TTC549 (cell line): ENCODE data around the gene SCP2.
"Not testable (repeated sequence)": the region's sequence is repeated elsewhere in the genome, so short reads cannot be mapped to it uniquely, and the experiment has no call there.

Source experiments
- FAIRE-seq: peaks from 2 replicates; lab custom pipeline; 2012; peaks lifted over from hg19 to GRCh38; lab: Jason Lieb, UNC

The SCP2 gene

GRCh38 chr1:52917156-52917555 is 9.9 kb upstream of the SCP2 start:
- FAIRE-seq: no peak

- no peak for FAIRE-seq
Observed at GRCh38 chr1:52917581-52917980, 9.5 kb upstream of the SCP2 start.

GRCh38 chr1:52918201-52918600 is 8.9 kb upstream of the SCP2 start:
- no peak for FAIRE-seq

GRCh38 chr1:52919051-52919722 is 7.9 kb upstream of the SCP2 start:
- no peak for FAIRE-seq

GRCh38 chr1:52919723-52920483 is 7.2 kb upstream of the SCP2 start:
- FAIRE-seq: no peak

DNA sequence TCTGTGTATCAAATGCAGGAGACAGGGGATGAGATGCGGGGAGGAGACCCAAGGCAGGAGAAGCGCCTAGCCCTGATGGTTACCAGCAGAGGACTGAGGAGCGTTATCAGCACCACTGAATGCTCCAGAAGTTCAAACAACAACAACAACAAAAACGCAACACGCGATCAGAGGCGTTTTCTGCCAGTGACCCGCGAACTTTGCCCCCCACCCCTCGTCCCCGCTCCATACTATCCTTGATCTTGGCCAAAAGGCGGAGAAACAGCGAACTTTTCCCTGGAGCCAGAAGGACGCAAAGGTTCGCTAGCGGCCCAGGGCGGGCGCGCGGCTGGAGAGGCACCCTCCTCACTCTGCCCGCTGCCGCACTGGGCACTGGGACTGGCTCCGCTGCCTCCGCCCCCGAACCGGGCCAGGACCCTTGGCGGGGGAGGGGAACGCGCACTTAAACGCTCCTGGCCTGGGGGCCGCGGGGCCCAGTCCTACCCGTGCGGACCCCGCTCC is 6.2 kb upstream of the SCP2 start:
- no peak for FAIRE-seq

DNA sequence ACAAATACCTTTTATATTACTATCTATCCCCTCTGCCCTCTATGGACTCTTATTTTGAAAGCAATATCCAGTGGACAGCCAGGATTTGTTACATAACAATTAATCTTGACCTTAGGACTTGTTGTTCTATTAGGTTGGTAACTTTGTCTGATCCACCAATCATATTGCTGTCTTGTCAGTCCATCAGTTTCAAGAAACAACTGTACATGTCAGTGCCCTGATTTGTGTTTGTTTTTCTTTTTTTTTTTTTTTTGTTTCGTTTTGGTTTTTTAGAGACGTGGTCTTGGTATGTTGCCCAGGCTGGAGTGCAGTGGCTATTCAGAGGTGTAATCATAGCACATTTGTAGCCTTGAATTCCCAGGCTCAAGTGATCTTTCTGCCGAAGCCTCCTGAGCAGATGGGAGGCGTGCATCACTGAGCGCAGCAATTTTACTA is 1.5 kb upstream of the SCP2 start:
- no peak for FAIRE-seq

GRCh38 chr1:52926864-52927211 is 238 bp upstream of the SCP2 start:
- no peak for FAIRE-seq

- FAIRE-seq: no peak
Observed at GRCh38 chr1:52928015-52928404, 934 bp downstream of the SCP2 start.

- no peak for FAIRE-seq
Observed at GRCh38 chr1:52929019-52929418, 1.9 kb downstream of the SCP2 start.

DNA sequence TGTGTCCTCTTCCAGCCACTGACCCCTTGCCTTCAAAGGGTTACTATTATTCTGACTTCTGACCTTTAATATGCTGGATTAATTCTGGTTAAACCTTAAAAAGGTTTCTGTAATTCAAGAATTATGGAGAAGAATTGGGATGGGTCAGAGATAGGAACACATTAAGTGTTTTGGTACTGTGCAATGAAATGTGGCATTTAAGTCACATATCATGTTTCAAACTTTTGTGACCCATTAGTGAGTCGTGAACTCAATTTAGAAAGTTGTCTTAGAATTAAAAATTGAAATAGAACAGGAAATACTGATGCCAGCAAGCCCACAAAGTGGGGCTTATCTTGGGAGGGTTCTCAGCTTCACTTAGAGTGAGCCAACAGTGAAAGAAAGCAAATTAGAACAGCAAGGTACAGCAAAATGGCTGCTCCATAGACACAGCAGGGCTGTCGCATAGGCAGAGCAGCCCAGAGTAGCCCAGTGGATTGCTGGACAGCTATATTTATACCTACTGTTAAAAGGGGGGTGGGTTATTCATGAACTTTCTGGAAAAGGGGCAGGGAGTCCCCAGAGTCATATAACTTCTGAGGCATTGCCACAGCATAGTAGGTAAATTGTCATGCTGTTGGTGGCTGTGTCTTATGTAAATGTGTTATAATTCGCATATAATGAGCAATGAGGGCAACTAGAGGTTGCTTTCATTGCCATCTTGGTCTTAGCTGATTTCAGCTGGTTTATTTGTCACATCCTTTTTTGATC is 10.5 kb downstream of the SCP2 start:
- no peak for FAIRE-seq

DNA sequence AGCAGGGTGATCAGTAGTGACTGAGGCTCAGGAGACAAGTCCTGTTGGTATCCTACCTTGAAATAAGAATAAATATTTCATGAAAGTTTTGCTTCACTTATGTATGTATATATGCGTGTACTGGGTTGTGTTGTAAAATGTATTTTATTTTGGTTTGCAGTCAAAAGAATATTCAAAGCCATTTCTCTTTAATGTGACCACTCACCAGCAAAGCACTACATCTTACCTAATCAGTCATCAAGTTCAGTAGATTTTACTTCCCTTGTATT is 11.0 kb downstream of the SCP2 start:
- FAIRE-seq: no peak

GRCh38 chr1:52943876-52944416 is 16.9 kb downstream of the SCP2 start:
- FAIRE-seq: no peak

- no peak for FAIRE-seq
Observed at GRCh38 chr1:52944566-52944965, 17.5 kb downstream of the SCP2 start.

DNA sequence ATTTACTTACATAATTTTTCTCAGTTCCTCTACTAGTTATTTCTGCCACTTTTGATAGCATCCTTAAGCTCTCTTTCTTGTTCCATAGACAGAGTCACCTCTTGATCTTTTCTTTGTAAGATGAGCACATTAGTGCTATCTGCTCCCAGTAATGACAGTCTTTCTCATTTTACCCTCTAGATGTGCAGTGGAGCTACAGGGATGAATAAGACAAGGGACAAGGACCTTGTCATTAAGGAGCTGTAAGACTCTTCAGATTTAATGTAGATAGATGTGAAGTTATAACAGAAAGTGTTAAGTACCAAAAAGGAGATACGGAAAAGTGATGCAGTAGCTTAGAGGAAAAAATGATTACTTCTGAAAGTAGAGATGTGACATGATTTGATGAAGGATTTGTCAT is 20.4 kb downstream of the SCP2 start:
- no peak for FAIRE-seq

DNA sequence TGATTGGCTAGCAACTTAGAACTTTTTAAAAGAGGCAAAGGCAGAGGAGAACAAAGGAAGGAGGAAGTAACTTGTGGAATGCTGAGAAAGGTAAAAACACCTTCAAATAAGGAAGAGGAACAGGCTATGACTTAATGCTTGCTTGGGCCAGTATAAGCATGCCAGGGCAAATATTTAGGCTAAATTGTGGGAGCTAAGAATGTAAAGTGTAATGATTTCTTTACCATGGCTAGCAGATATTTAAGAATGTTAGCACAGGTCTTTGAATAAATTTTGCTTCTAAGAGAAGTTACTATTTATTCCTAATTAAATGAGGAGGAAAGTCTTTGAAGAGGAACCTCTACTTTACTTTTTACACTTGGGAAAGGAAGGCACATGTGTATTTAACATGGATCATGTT is 22.5 kb downstream of the SCP2 start:
- FAIRE-seq: not testable (repeated sequence)

- no peak for FAIRE-seq
Observed at GRCh38 chr1:52952112-52952511, 25.0 kb downstream of the SCP2 start.

DNA sequence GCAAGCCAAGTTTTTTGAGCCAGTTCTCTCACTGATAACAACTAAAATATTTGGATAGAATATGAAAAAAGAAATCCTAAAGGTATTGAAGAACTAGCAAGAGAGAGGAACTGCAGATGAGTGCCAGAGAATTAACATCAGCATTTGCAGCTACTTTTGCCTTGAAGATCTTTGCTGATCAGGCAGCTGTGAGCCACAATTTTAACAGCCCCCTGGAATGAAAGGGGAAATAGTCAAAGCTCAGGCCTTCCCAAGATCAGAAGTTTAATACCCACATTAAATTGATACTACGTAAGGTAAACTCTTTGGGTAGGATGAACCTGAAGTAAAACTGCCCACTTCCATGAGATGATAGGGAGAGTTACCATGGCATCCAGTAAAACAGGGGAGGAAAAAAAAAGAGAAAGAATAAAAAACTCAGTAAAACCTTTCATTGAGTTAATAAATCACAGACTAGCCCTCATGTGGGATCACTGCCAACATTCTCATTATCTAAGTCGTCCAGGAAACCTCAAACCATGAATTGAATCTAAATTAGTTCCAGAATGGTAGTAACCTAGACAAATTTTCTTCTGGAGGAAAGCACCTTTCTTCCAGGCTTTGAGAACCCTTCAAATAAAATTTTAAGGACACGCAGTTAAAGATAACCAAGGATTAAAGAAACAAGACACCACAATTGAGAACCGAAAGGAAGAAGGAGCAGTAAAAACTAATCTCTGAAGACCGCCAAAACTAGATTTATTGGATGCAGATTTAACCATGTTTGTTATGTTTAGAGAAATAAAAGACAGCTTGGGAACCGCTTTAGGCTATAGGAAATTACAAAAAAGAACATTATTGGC is 28.3 kb downstream of the SCP2 start:
- no peak for FAIRE-seq

DNA sequence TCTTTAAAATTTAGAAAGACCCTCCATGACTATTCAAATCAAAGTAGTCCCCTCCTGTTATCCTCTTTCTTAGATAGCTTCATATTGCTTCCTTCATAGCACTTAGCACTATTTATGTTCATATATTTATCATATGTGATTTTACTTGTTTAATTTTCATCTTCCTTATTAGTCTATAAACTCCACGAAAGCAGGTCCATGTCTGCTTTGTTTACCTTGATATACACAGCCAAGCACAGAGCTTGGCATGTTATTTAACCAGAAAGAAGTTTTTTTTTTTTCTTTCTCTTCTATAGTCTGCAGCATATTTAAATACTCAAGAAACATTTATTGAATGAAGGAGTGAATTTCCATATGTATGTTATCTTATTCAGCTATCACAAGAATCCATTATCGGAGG is 36.0 kb downstream of the SCP2 start:
- FAIRE-seq: no peak

DNA sequence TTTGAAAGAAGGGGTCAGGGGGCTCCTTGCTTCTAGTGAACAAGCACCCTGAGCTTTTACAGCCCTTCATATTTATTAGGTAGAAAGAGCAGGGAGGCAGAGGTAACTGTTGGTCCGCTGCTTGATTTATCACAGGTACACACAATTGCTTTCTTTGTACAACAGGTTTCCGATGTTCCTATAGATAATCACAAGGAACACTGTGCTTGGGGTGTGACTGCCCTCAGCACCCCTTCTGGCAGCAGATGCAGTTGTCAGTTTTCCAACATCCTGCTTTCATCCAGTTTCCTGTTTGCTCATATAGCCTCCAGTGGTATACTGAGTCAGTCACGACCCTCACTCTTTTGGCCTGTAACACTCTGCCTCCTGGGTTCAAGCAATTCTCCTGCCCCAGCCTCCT is 40.6 kb downstream of the SCP2 start:
- no peak for FAIRE-seq

- FAIRE-seq: not testable (repeated sequence)
Observed at GRCh38 chr1:52969234-52969633, 42.2 kb downstream of the SCP2 start.

DNA sequence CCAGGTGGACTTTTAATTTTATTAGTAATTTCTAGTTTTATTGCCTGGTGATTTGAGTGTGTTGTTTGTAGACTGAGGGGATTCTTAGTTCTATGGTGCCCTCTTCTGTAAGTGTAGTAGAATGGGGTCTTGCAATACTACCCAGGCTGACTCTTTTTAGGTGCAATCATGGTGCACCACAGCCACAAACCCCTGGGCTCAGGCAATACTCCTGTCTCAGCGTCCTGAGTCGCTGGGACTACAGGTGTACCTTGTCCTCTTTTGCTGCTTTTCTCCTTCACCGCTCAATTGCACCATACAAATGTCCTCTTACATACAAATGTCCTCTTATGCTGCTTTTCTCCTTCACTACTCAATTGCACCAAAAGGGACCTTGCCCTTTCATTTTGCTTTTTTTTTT is 43.1 kb downstream of the SCP2 start:
- peak; percentile 84 for FAIRE-seq
